SHP77 treated with DMSO at 0.1 percent for 48 hours (cell line): ENCODE results near the gene C1QTNF8.

Source experiments
- DNase-seq: peaks from one replicate; lab custom pipeline; 2025; lab: John Stamatoyannopoulos, UW

The C1QTNF8 gene, protein sequence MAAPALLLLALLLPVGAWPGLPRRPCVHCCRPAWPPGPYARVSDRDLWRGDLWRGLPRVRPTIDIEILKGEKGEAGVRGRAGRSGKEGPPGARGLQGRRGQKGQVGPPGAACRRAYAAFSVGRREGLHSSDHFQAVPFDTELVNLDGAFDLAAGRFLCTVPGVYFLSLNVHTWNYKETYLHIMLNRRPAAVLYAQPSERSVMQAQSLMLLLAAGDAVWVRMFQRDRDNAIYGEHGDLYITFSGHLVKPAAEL

DNA sequence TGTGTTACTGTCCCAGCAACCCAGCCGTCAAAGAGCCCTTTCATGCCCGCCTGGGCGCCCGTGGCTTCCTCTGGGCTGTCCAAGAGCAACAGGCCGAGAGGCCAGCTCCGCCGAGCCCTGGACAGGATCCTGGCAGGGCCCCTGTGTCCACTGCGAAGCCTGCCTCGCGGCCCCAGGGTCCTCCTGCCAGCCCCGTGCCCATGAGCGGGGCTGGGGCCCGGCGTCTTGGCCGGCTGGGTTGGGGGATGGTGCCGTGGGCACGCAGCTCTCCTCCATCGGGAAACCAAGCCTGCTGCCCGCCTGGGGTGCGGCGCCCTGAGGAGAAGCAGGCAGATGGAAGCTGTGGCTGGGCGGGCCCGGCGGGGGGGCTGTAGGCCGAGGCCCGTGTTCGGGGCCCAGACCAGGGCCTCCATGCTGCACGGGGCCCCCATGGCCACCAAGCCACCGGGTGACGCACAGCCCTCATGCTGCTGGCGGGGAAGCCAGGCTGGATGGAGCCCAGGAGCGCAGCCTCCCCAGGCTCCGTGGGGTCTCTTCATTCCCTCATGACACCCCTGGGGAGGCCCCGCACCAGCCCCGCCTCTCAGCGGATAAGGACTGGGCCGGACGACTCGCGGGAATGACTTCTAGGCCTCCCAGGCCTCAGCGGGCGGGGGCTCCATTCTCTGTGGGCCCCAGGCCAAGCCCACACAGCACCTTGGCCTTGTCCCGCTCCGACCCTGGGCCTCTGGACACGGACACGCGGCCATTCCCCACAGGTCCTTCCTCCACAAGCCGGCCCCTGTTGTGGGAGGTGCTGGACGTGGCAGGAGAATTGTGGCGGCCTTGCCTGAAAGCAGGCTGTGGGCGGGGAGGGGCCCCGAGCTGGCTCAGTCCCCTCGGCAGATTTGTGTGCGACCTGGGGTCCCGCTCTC, at the start of gene C1QTNF8:
Gene C1QTNF8 (minus strand): TSS at position 76 of the 914 bp plus-strand sequence. CDS start 1,322 bp downstream, outside the sequence.
- DNase-seq = no peak

DNA sequence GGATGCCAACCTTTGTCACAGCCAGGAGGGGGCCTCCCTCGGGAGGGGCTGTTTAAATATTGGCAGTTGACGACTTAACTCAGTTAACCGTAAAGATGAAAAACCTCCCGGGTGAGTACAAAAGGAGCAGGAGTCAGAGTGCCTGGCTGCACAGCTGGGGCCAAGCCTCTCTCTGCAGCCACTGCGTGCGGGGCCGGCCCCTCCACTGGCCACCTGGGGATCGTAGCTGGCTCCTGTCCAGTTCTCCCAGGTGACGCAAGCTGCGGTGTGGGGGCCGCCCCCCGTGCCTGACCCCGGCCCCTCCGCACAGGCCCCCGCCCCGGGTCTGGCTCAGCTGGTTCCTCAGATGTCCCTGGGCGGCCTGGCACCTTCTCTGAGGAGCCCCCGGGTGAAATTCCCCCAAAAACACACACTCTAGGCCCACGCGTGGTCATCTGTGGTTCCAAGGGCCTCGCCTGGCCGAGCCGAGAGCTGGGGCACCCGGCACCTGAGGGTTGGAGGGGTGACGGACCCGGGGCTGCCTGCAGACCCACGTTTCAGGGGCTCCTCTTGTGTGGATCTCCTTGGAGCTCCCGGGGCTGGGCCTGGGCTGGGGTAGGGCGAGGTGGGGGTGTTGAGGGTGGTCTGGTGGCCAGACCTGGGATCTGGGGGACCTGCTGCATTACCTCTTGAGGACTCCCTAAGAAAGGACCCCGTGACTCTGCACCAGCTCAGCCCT, 49.5 kb upstream of the C1QTNF8 start:
- peak; percentile 23 for DNase-seq

DNA sequence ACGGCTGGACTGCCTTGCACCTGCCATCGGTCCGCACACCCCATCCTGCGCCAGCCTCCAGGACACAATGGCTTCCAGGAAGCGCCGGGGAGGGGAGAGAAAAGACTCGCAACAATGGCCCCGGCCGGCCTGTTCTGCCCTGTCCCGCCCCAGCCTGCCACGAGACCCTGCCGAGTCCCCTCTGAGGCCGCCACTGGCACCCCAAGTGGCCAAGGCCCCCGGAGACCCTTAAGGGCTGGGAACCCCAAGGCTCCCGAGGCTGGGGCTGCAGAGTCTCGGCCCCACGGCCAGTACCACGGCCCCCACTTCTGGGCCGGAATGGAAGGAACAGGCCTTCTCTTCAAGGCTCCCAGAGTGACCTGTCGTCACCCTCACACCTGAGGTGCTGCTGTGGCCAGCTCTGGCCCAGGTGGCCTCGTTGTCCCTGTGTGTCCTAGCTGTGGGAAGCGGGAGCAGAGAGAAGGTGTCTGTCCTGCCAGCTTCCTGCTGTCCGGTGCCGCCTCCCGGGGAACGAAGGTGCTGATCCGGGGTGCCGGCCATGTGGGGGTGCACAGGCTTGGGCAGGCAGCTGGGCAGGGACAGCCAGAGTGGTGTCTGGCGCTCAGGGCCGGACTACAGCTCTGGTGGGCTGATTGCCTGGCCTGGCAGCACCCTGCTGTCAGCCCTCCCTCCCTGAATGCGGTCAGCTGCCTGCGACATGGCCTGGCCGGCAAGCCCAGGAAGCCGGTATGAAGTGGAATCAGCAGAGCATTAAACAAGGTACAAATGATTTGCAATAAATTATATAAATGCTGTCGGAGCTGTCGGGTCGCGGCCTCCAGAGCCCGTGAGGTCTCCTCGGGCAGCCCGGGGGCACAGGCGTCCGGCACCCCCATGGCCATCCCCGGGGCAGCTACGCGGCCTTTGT, 48.7 kb upstream of the C1QTNF8 start:
- DNase-seq = no peak

DNA sequence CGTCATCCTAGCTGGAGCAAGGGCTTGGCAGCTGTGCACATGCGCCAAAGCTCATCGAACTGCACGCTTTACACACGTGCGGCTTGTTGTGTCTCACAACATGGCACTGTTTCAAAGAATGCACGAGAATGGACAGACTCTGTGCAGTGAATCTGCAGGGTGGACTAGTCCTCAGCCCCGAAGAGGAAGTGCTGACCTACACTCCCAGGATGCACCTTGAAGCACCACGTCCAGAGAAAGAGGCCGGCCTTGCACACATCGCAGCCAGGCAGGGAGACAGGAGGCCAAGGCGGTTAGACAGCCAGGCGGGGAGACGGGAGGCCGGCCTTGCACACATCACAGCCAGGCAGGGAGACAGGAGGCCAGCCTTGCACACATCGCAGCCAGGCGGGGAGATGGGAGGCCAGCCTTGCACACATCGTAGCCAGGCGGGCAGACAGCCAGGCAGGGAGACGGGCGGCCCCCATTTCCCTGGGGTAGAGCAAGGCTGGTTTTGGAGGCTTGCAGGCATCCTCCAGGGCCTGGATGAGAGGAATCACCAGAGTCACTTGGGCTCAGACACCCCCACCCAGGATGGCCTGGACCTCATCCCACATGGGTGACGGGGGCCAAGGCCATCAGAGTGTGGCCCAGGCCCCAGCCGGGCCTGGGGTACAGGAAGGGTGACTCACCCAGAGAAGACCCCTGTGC, 47.9 kb upstream of the C1QTNF8 start:
- no peak for DNase-seq

DNA sequence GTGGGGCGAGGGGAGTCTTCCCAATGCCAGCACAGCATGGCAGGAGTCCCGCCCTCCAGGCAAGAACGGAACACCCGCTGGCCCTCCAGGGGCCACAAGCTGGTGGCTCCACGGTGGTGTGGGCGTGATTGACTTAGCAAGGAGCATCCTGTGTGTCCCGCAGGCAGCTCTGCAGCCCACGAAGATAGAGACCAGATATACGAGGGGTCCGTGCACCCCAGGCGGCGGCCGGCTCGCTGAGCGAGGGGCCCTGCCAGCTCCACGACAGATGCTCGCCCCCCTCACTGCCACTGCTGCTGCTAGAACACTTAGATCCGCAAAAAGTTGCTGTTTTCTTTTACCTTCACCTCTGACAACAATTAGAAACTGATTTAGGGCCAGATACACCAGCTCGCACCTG, 46.9 kb upstream of the C1QTNF8 start:
- no peak for DNase-seq

DNA sequence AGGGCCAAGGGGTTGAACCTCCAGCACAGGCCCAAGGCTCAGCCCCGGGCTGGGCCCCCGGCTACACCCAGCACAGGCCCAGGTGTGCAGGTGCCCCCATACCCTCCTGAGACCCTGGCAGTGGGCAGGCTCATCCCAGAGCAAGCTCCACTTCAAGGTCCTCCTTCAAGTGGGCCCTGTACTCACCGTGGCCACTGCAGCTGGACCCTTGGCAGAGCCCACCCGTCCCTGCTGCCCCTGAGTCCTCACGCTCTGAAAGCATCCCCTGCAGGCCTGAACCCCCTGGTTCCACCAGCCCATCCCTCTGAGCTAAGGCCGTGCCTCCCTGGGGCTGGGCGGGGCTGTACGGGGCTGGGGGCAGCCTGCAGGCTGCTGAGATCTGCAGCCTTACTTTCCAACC, 45.7 kb upstream of the C1QTNF8 start:
- no peak for DNase-seq

DNA sequence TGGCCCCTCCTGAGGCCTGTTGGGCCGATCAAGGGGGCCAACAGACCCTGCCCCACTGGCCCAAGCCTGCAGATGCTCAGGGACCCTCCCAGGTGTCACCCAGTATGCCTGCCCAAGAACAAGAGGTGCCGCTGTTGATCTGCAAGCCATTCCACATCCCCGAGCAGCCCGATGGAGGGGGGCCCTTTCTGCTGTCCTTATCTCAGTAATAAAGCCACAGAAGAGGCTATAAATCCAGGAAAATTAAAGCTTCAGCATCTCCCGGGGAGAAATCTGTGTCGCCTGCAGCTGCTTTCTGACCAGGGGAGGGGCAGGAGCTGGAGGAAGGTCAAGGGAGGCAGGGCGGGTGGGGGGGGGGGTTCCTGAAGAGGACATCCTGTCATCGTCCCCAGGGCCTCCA, 45.1 kb upstream of the C1QTNF8 start:
- DNase-seq = no peak

DNA sequence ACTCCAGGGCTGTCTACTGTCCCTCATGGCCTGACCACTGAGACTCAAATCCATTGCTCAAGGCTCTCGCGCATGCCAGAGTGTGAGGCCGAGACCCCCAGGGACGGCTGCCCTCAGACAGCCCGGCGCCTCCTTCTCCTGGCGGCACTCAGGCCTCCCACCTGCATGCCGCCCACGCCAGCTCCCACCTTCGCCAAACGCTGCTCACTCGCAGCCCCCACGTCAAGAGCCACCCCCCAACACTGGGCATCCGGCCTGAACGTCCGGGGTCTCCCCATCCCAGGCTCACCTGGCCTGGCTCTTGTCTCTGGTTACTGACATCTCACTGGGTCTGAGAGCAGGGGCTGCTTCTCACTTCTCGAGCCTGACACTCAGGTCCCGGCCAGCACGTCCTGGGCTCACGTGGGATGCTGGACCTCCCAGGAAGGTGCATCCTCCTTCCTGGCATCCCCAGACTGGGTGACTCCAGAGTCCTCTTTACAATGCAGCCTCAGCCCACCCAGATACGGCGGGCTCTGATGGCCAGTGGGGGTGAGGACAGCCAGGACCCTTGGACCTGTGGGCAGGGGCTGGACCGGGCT, 44.6 kb upstream of the C1QTNF8 start:
- DNase-seq = no peak

DNA sequence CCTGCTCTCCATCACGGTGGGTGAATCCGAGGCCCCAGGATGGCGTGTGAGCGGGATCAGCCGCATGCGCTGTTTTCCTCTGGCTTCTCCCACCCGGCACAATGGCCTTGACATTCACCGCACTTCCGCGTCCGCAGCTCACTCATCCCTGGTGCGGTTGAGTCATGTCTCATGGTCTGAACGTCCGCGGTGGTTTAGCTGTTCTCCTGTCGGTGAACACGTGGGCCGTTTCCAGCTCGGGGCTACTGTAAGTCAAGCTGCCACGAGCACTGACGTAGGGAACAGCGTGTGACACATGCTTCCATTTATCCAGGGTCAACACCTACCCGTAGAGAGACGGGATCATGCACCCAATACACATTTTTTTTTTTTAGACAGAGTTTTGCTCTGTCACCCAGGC, 41.6 kb upstream of the C1QTNF8 start:
- DNase-seq = no peak

DNA sequence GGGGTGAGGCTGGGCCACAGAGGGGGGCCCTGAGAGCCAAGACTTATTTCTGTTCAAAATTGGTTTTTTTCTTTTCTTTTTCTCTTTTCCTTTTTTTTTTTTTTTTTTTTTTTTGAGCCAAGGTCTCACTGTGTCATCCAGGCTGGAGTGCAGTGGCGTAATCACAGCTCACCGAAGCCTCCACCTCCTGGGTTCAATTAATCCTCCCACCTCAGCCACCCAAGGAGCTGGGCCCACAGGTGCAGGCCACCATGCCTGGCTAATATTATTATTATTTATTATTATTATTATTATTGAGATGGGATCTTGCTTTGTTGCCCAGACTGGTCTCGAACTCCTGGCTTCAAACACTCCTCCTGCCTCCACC, 39.4 kb upstream of the C1QTNF8 start:
- no peak for DNase-seq

DNA sequence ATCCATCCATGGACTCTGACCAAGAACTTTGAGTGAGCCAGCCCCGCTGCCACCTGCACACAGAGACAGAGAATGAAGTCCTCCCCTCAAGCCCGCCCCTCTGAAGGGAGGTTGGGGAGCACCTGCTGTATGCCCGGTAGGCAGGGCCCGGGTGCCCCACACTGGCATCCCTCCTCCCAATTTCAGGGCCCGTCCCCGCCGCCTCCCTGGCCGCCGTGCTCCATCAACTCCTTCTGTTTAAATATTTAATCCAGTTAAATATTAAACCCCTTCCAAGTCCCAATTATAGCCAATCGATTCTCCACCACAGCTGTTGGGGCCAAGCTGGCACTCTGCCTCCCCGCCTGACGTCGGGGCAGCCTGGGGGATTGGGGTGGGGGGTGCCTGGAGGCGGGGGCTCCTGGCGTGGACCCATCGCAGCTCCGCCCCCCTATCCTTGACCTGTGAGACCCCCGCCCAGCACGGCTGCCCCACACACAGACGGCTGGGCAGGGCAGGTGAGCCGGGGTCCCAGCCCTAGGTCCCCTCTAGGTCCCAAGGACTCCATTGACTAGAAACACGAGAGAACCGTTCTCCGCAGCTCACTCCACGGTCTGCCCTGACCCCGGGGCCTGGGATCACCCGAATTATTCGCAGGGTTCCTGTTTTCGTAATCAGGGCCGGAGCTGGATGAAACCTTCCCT, 38.9 kb upstream of the C1QTNF8 start:
- no peak for DNase-seq

DNA sequence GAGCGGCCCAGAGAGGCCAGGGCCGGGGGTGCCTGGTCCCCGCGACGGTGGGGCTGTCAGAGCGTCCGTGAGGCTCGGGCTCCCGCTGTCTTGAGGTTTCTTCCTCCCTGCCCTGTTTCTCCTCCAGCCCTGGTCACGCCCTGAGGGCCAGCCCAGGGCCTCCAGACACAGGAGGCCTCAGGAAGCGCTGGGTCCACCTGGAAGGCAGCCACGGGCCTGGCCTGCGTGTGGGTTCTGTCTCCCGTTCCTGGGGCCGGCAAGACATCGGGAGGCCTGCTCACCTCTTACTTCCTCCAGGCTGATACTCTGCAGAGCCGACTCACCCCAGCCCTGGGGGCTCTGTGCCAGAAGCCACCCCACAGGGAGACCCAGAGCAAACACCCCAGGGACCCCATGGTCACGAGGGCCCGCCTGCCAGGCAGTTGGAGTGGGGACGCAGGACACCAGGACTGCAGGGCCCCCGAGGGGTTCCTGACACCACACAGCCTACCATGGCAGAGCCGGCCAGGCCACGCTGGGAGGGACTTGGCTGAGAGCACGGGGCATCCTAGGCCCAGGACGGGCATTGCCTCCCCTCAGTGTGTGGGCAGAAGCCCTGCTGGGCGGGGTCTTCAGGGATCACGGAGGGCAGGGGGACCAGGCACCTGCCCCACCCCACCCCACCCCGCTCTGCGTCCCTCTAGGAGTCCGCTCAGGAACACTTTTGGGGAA, 37.9 kb upstream of the C1QTNF8 start:
- no peak for DNase-seq

DNA sequence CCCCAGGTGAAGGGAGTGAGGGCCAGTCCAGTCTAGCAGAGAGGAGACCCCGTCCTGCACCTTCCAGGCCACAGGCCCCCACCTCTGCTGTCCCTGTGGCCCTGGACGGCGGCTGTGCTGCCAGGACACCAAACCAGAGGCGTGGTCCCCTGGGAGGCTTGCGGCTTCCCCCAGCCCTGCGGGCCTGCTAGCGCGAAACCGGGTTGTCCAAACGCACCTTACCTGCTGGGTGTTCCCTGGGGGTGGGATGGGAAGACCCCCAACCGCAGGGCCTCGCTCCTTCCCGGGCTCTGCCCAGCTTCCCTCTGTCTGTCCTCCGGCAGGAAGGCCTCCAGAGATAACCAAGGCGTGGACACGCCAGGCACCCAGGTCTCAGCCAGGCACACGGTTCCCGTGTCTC, 37.2 kb upstream of the C1QTNF8 start:
- no peak for DNase-seq

DNA sequence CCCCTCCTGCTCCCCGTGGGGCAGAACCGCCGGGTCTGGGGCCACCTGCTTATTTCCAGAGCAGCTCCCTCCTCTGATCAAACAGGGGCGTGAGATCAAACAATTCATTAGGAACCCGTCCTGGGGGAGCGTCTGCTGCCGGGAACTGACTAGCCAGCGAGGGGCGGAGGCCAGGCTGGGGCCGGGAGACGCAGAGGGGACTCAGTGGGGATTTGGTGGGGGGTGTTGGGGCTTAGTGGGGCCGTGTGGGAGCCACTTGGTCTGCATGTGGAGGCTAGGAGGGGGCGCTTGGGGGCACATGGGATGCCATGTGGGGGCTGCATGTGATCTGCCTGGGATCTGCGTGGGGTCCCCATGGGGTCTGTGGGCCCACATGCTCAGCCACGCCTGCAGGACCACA, 36.4 kb upstream of the C1QTNF8 start:
- DNase-seq = no peak

DNA sequence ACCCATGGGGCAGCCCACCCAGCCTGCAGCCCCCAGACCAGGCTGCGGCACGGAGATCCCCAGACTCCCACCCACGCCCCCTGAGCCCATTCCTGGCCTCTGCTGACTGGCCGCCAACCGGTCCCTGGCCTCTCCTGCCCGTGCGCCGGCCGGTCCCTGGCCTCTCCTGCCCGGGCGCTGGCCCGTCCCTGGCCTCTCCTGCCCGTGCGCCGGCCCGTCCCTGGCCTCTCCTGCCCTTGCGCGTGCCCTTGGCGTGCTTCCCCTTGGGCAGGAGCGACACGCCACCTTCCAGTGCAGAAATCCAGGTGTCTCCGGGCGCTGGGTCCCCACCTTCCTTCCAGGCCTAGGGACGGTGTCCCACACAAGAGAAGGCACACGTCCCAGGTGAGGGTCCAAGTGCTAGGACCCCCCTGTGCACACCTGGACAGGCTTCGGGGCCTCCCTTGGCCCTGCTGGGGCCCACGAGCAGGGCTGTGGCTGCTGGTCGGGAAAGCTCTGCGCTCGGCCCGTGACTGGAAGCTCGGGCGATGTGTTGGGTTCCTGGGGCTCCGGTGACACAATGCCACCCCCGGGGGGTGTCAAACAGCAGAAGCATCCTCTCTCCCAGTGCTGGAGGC, 35.4 kb upstream of the C1QTNF8 start:
- no peak for DNase-seq

DNA sequence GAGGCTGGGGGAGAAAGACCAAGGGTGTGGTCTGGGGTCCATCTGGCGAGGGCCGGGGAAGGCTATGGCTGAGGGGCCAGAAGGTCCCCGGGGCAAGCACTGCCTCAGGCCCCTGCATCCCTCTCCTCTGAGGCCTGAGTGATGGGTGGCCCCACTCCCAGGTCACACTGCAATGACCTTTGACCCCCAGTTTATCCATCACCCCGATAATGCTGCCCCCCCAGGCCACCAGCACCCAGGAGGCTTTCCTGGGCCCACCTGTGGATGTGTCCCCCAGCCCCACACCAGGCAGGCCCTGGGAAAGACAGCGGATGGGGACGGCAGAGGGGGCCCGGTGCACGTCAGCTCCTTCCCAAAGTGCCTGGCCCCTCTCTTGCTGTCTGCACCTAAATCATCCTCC, 34.3 kb upstream of the C1QTNF8 start:
- DNase-seq = no peak

DNA sequence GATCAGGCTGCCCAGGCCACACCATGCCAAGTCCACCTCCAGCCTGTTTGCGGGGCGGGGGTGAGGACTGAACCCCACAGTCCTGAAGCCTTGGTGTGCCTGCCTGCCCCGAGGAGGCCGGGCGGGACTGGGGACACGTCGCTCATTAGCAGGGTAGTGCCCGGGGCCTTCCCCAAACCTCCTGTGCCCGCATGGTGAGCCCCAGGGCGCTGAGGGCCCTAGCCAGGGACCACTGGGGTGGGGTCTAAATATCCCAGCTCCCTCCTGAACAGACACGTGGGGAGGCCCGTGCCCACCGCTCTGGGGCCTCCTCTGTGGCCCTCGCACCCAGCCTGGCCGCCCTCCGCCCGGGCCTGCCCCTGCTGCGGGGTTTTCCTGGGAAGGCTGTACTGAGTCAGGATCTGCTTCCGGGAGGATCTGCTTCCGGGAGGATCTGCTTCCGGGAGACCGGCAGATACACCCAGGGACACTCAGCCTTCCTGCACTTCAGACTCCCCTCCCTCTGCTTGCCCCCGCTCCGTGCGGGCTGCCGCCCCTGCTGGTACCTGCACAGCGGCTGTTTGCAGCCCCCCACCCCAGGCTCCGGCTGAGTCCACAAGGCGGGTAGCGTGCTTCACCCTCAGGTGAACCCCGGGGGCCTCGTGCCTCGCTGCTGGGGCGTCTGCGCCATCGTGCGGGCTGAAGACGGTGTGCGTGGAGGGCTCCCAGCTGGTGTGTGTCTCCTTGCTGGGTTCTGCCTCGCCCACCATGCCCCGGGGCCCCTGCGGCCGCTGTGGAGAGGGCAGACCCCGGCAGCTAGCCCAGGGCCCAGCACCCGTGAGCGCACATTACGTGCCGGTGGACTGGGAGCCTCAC, 33.3 kb upstream of the C1QTNF8 start:
- no peak for DNase-seq
